HG03571 (cell line): ENCODE results near the gene GRHPR.
A peak's percentile ranks its signal among the peaks of the same experiment; 100 is the strongest.
"Not testable (repeated sequence)": the region's sequence is repeated elsewhere in the genome, so short reads cannot be mapped to it uniquely, and the experiment has no call there.

Experiments
- ATAC-seq: cut with Tn5 transposase; IDR thresholded peaks from one replicate; pipeline ENCODE4 v1.9.1; 2021; ENCODE audit not compliant: unreplicated experiment

GRHPR gene

DNA sequence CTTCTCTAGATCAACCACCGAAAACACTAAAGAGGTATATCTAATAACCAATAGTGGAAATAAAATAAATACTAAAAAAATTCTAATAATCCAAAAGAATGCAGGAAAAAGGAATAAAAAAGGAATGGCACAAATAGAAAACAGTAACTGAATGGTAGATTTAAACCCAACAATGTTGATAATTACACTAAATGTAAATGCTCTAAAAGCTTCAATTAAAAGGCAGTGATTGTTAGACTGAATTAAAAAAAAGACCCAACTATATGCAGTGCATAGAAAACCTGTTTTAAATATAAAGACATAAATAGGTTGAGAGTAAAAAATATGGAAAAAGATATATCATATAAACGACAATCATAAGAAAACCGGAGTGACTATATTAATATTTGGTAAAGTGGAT lies 51.9 kb downstream of the GRHPR start:
- no peak for ATAC-seq

DNA sequence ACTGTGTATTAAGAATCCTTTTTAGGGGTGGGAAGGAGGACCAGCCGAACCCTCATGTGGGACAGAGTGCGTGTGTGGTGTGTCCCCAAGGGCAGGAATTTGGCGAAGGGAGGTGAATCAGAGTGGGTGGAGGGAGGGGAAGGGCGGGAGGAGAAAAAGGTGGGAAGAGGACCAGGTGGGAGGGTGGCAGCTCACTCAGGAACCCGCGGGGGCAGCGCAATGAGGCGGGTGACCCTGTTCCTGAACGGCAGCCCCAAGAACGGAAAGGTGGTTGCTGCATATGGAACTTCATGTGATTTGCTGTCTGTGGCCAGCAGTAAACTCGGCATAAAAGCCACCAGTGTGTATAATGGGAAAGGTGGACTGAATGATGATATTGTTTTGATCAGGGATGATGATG lies 54.4 kb downstream of the GRHPR start:
- ATAC-seq: no peak

DNA sequence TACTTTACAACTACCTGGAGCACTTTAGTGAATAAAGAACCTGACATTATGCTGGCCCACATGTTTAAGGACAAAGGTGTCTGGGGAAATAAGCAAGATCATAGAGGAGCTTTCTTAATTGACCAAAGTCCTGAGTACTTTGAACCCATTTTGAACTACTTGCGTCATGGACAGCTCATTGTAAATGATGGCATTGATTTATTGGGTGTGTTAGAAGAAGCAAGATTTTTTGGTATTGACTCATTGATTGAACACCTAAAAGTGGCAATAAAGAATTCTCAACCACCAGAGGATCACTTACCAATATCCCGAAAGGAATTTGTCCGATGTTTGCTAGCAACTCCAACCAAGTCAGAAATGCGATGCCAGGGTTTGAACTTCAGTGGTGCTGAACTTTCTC lies 54.9 kb downstream of the GRHPR start:
- ATAC-seq: not testable (repeated sequence)

DNA sequence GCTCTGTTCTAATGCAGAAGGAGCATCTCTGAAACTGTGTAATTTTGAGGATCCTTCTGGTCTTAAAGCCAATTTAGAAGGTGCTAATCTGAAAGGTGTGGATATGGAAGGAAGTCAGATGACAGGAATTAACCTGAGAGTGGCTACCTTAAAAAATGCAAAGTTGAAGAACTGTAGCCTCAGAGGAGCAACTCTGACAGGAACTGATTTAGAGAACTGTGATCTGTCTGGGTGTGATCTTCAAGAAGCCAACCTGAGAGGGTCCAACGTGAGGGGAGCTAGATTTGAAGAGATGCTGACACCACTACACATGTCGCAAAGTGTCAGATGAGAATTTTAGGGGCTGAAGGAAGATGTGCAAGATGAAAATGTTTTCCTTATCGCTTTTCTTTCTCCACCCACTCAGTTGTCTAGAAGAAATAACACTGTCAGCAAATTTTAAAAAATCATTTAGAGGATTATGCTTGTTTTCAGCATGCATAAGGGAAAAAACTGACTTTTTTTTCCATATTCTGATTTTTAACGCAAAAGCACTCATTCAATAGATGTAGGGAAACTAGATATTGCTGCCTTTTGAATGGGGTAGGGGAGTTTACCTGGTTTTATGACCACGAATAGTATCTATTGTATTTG lies 55.6 kb downstream of the GRHPR start:
- ATAC-seq: not testable (repeated sequence)

DNA sequence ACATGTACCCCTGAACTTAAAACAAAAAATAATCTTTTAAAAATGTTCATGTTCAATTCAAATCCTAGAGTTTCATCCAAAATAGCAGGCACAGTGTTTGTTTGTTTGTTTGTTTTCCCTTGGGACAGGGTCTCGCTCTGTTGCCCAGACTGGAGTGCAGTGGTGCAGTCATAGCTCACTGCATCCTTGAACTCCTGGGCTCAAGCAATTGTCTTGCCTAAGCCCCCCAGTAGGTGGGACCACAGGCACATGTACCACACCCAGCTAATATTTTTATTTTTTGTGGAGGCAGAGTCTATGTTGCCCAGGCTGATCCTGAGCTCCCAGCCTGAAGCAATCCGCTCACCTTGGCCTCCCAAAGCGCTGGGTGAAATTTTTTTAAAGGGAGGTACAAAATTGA lies 58.3 kb downstream of the GRHPR start:
- no peak for ATAC-seq

DNA sequence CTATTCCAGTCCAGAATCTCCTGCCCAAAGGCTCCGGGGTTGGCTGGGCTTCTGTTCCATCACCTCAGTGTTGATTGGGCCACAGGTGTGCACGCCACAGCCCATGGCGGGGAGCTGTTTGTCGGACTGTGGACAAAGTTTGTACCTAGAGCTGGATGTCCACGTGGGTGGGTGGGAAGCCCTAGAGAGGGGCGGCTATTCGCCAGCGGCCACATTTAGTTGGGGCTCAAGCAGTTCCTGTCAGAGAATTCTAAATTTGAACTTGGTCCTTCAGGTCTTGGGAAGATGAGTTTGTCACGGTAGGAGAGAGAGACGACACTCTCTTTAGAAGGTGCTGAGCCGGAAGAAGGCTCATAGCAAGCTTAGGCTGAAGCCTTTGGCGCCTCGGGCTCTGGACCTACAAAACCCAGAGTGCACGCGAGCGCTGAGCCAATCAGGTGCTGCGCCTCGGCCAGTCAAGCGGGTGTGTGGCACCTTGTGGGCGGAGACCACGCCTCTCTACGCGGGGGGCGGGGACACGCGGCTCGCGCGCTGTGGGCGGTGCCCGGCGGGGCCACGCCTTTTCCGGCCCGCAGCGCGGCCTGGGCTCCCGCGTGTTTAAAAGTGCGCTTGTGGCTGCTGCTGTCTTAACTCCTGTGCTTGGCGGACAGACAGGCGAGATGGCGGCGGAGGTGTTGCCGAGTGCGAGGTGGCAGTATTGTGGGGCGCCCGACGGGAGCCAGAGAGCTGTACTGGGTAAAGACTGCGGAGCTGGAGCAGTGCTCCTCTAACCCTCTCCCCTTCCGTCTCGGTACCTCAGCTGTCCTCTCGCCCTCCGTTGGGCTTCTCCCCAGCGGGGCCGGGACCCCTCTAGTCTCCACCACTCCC lies 63.1 kb downstream of the GRHPR start, which contains the start of gene POLR1E:
Gene POLR1E, plus strand, starts transcription at position 560 of the 867 bp plus-strand sequence. Its CDS starts 100 bp downstream, at position 660.
- ATAC-seq: peak; percentile 95

DNA sequence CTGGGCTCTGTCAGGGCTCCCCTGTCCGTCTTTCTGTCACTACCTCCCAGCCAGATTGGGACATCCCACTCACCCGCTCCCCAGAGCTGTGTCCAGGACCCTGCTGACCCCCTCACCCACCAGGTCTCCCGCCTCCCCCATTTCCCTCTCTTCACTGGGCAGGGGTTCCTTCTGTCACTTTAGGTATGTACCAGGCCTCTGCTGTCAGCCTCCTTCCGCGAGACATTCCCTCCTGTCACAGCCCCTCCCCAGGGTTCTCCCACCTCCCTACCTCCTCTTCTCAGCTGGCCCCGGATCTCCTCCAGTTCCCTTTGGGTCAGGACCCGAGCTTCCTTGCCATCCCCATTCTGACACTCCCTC lies 63.7 kb downstream of the GRHPR start:
- ATAC-seq: no peak
